GM21825 (cell line): ENCODE results near the gene DNAH6.
"Not testable (repeated sequence)": the region's sequence is repeated elsewhere in the genome, so short reads cannot be mapped to it uniquely, and the experiment has no call there.

Experiments used
- ATAC-seq: cut with Tn5 transposase; IDR thresholded peaks from one replicate; pipeline ENCODE4 v1.9.1; 2021; ENCODE audit warnings: mild to moderate bottlenecking, moderate library complexity; ENCODE audit not compliant: unreplicated experiment

The DNAH6 gene

DNA sequence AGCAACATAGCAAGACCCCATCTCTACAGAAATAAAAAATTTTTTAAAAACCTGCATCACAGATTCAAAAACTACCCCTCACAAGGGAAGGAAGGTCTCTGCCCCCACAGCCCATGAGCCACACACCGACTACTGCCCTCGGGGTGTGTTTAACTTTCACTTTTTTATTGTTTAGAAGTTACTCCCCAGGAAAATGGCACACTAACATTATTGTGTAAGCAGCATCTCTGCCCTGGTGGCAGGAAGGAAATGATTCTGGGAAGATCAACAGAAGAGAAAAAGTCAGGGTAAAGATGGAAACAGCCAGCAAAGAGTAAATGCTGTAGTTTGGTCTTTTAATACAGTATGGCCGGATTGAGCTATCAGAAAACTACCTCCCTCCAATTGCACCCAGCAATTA is 342.6 kb downstream of the DNAH6 start:
- ATAC-seq = no peak

DNA sequence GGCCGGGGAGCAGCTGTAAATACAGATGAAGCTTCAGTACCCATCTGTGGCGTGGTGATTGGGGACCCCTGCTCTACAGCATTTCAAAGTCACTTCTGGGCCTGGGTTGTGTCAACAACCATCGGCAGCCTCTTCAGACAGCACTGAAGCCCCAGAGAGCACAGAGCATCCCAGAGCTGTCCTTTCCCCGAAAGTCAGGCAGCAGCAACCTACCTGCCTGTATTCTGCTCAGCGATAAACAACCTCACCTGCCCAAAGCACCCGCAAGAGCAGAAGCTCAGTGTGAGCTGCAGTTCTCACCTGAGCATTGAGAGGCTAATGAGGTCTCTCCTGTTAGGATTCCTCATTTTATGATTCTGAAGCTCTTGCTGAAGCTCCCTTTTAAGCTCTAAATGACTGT is 345.2 kb downstream of the DNAH6 start:
- no peak for ATAC-seq

DNA sequence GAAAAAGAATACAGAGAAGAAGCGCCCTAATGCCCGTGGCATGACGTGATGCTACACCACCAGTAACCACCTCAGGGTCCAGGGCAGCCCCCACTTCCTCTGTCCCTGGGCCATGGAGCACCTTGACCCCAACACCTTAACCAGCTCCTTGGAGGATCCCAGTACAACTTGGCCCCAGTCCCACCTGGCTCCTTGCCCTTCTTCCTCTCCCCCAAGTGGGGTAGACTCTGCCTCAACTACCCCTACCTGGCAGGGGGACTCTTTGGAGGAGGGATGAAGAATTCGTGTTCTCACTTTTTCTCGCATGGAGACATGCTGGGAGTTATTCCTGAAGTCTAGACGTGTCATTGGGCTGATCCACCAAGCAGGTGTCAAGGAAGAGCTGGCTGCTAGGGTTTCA is 345.7 kb downstream of the DNAH6 start:
- no peak for ATAC-seq

- no peak for ATAC-seq
Observed at GRCh38 chr2:84865181-84865783, 349.0 kb downstream of the DNAH6 start.

- ATAC-seq = no peak
Observed at GRCh38 chr2:84866122-84866521, 349.8 kb downstream of the DNAH6 start.

- ATAC-seq = not testable (repeated sequence)
Observed at GRCh38 chr2:84868327-84868726, 352.0 kb downstream of the DNAH6 start.
